Suprapubic skin (tissue), 4 donors: ENCODE results near the gene PIK3R5. TPM values are rescaled to one million over a fixed set of nuclear protein-coding genes. Genes with fewer than 3 reads are reported as not detected.

Experiments
- DNase-seq, 2 donors: peaks; one replicate each; pipeline ENCODE4 v3.0.0-alpha.2; 2019; ENCODE audit warnings: low spot score in 2 of 2
- H3K27ac ChIP-seq: fragments of 200-600 bp; sonication (generic); one replicate; pipeline ENCODE4 v1.5.1; 2019
- H3K27me3 ChIP-seq: fragments of 200-600 bp; sonication (generic); one replicate; pipeline ENCODE4 v1.5.1; 2019
- H3K36me3 ChIP-seq: fragments of 200-600 bp; sonication (generic); one replicate; pipeline ENCODE4 v1.5.1; 2019
- H3K4me1 ChIP-seq: fragments of 200-600 bp; sonication (generic); one replicate; pipeline ENCODE4 v1.5.1; 2019
- H3K4me3 ChIP-seq: fragments of 200-600 bp; sonication (generic); one replicate; pipeline ENCODE4 v1.5.1; 2019; ENCODE audit warnings: mild to moderate bottlenecking
- H3K9me3 ChIP-seq: fragments of 200-600 bp; sonication (generic); one replicate; pipeline ENCODE4 v1.5.1; 2019
- EP300 ChIP-seq: sonication (generic); formaldehyde crosslinking; IDR thresholded peaks from one replicate; pipeline ENCODE4 v1.6.1; 2017; ENCODE audit warnings: antibody characterized with exemption
- POLR2A ChIP-seq, 2 donors: fragments of 450-650 bp; IDR thresholded peaks; one replicate each; pipeline ENCODE4 v1.6.1; 2017; ENCODE audit warnings: antibody characterized with exemption in 2 of 2, mild to moderate bottlenecking in 2 of 2, moderate library complexity in 2 of 2
- POLR2AphosphoS5 ChIP-seq, 3 donors: sonication (generic); formaldehyde crosslinking; IDR thresholded peaks; one replicate each; pipeline ENCODE4 v1.6.1; 2017; ENCODE audit warnings: antibody characterized with exemption in 3 of 3
- WGBS: methylation state at CpG from one replicate; pipeline ENCODE4 v1.1.5; 2018; 5-methylcytosine and 5-hydroxymethylcytosine counted together
- total RNA-seq, 4 donors: library from RNA; depleted of rRNA; stranded (reverse); fragments of >200 nt; gene quantifications; one replicate each; pipeline ENCODE4 v1.1.0, GENCODE V29; 2016
- TF ChIP-seq, protein P1 (sequence below), 2 donors: fragments of 200-600 bp in 1 of 2; fragments of 450-650 bp in 1 of 2; sonication (generic) in 1 of 2; IDR thresholded peaks; one replicate each; pipeline ENCODE4 v1.5.1; 2016 to 2019; ENCODE audit warnings: antibody characterized with exemption in 2 of 2, mild to moderate bottlenecking in 1 of 2, moderate library complexity in 1 of 2

Gene PIK3R5
- total RNA-seq, 4 donors from 2014 or later = 3.6 to 13.5 (median 5.0) TPM

DNA sequence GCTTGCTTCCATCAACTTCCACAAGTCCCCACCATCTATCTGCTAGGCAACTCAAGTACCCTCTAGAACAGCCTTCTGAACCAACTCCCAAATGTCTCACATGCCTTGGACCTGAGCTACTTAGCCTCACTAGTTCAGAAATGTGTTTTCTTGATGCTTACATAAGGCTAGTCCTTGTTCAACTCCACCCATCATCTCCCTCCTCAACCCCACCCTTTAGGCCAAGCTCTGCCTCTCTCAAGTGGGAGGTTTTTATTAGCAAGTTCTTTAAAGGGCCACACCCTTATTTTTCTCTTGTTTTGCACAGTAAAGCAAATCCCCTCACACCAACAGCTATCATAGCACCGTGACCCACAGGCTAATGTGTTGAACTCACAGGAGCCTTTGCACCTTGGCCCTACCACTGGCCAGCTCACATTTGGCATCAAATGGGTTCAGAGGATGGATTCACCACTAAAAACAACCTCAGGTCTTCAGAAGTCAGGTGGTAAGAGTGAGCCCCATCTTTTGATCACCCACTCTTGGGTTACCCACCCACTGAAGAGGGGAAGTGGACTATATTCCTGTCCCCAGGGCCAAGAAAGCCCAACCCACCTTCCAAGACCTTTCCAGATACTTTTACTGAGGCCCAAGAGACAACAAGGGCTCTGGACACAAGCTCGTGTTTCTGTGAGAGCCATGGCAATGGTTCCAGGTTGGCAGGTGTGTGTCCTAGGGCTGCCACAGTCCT is 12.2 kb downstream of the PIK3R5 start:
- Histone ChIP-seq H3K9me3 (no peaks in the 10 kb centered on the region), H3K4me3 (no peak overlapping the region), H3K27me3 (no peaks in the 10 kb centered on the region), H3K27ac (no peak overlapping the region), H3K36me3 (no peaks in the 10 kb centered on the region), H3K4me1 (peaks cover 5% of the 10 kb centered on the region)
- peak in 1 of 2 donors; percentile 16 for DNase-seq
- WGBS = 86% methylated on average over 2 of the region's 2 CpGs
- TF ChIP-seq POLR2A (IDR thresholded peaks at IDR 0.05) (no peak), POLR2AphosphoS5 (IDR thresholded peaks at IDR 0.05) (no peak), EP300 (no peak)
- TF ChIP-seq, protein P1, sequence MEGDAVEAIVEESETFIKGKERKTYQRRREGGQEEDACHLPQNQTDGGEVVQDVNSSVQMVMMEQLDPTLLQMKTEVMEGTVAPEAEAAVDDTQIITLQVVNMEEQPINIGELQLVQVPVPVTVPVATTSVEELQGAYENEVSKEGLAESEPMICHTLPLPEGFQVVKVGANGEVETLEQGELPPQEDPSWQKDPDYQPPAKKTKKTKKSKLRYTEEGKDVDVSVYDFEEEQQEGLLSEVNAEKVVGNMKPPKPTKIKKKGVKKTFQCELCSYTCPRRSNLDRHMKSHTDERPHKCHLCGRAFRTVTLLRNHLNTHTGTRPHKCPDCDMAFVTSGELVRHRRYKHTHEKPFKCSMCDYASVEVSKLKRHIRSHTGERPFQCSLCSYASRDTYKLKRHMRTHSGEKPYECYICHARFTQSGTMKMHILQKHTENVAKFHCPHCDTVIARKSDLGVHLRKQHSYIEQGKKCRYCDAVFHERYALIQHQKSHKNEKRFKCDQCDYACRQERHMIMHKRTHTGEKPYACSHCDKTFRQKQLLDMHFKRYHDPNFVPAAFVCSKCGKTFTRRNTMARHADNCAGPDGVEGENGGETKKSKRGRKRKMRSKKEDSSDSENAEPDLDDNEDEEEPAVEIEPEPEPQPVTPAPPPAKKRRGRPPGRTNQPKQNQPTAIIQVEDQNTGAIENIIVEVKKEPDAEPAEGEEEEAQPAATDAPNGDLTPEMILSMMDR (IDR thresholded peaks at IDR 0.05) = no peak

DNA sequence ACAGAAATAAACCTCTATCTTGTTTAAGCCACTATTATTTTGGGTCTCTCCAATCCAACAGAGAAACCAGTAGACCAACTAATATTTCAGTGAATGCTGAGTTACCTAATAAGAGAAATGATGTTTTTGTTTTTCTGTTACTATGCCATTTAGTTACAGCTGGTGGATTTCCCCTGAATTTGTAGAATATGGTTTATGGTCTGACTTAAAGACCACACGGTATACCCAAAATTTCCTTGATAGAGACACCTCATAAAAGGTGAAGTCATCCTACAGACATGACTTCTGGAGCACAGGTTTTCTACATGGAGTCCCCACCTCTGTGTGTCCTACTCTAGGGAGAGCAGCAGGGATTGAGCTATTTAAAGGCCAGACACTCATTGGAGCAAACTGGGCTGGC is 13.3 kb downstream of the PIK3R5 start:
- no peaks in the 10 kb centered on the region for H3K36me3 ChIP-seq
- no peak for DNase-seq
- TF ChIP-seq, protein P1 (IDR thresholded peaks at IDR 0.05) = no peak
- TF ChIP-seq POLR2AphosphoS5 (IDR thresholded peaks at IDR 0.05) = no peak
- peaks cover 5% of the 10 kb centered on the region for H3K4me1 ChIP-seq
- no peak overlapping the region for H3K27ac ChIP-seq
- H3K9me3 ChIP-seq = no peaks in the 10 kb centered on the region
- WGBS = 100% methylated on average over 1 of the region's 1 CpG
- H3K4me3 ChIP-seq = no peak overlapping the region
- H3K27me3 ChIP-seq = no peaks in the 10 kb centered on the region

DNA sequence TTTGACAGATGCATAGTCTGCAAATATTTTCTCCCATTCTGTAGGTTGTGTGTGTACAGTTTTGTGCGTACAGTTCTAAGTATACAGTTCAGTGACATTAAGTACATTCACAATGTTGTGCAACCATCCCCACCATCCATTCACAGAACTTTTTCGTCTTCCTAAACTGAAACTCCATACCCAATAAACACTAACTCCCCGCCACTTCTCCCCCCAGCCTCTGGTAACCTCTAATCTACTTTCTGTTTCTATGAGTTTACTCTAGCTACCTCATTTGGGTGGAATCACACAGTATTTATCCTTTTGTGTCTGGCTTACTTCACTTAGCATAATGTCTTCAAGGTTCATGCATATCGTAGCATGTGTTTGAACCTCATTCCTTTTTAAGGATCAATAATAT is 14.3 kb downstream of the PIK3R5 start:
- H3K9me3 ChIP-seq = no peaks in the 10 kb centered on the region
- H3K27me3 ChIP-seq = peaks cover 4% of the 10 kb centered on the region
- no peak overlapping the region for H3K4me3 ChIP-seq
- no peak overlapping the region for H3K27ac ChIP-seq
- no peak for DNase-seq
- H3K36me3 ChIP-seq = no peaks in the 10 kb centered on the region
- 92% methylated on average over 4 of the region's 4 CpGs for WGBS
- H3K4me1 ChIP-seq = peaks cover 5% of the 10 kb centered on the region
- TF ChIP-seq POLR2AphosphoS5 (IDR thresholded peaks at IDR 0.05) = no peak
- no peak for TF ChIP-seq EP300
- TF ChIP-seq POLR2A (IDR thresholded peaks at IDR 0.05) = no peak
- TF ChIP-seq, protein P1 (IDR thresholded peaks at IDR 0.05) = no peak

DNA sequence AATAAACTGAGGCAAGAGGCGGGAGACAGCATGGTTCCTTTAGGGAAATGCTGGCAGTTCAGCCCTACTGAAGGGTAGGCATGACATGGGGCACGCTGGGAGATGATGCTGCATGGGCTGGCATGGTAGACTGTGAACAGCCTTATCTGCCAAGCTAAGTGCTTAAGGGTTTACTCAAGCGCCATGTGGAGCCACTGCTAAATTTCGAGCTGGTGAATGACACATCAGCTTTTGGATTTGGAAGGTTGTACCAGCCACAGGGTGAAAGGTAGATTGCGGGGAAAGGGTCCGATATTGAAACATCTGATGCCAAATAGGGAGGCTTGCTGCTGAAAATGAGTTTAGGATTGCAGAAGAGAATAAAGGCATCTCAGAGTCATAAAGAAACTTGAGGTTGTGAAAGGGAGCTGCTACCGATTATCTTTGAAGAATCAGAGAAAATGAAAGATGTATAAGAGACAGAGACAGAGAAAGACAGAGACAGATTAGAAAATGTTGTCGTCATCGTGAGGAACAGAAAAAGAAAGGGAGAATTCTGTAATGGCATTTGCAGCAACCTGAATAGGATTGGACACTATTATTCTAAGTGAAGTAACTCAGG is 16.3 kb downstream of the PIK3R5 start:
- no peaks in the 10 kb centered on the region for H3K9me3 ChIP-seq
- peaks cover 10% of the 10 kb centered on the region for H3K27me3 ChIP-seq
- H3K4me1 ChIP-seq = peaks cover 5% of the 10 kb centered on the region
- TF ChIP-seq, protein P1 (IDR thresholded peaks at IDR 0.05) = no peak
- no peak for TF ChIP-seq POLR2AphosphoS5 (IDR thresholded peaks at IDR 0.05)
- TF ChIP-seq POLR2A (IDR thresholded peaks at IDR 0.05) = no peak
- no peak for TF ChIP-seq EP300
- no peak overlapping the region for H3K4me3 ChIP-seq
- no peak for DNase-seq
- no peaks in the 10 kb centered on the region for H3K36me3 ChIP-seq
- H3K27ac ChIP-seq = no peak overlapping the region
- WGBS = 88% methylated on average over 9 of the region's 9 CpGs

DNA sequence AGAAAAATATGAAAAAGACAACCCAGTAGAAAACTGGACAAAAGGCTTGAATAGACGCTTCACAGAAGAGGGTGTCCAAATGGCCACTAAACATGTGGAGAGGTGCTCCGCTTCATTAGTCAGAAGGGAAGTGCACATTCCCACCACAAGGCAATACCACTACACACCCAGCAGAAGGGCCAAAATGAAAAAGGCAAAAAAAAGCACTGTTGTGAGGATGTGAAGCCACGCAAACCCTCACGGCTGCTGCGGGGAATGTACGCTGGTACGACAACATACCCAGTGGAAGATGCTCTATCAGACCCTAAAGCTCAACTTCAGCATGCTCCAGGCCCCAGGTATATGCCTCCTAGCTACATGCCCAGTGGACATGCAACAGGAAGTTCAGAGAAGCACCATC is 17.0 kb downstream of the PIK3R5 start:
- peak in 1 of 2 donors; percentile 11 for DNase-seq
- Histone ChIP-seq H3K27ac (no peak overlapping the region), H3K9me3 (no peaks in the 10 kb centered on the region), H3K27me3 (peaks cover 10% of the 10 kb centered on the region), H3K4me1 (peaks cover 5% of the 10 kb centered on the region), H3K36me3 (no peaks in the 10 kb centered on the region), H3K4me3 (no peak overlapping the region)
- TF ChIP-seq EP300 = no peak
- TF ChIP-seq, protein P1 (IDR thresholded peaks at IDR 0.05) = no peak
- TF ChIP-seq POLR2A (IDR thresholded peaks at IDR 0.05) = no peak
- no peak for TF ChIP-seq POLR2AphosphoS5 (IDR thresholded peaks at IDR 0.05)
- WGBS = 95% methylated on average over 7 of the region's 7 CpGs
